HG03095 (cell line): ENCODE results near the gene TBC1D5.
"Not testable (repeated sequence)": the region's sequence is repeated elsewhere in the genome, so short reads cannot be mapped to it uniquely, and the experiment has no call there.

Experiments
- ATAC-seq: cut with Tn5 transposase; IDR thresholded peaks from one replicate; pipeline ENCODE4 v1.9.1; 2021; ENCODE audit warnings: moderate library complexity; ENCODE audit not compliant: unreplicated experiment

TBC1D5 gene, protein sequence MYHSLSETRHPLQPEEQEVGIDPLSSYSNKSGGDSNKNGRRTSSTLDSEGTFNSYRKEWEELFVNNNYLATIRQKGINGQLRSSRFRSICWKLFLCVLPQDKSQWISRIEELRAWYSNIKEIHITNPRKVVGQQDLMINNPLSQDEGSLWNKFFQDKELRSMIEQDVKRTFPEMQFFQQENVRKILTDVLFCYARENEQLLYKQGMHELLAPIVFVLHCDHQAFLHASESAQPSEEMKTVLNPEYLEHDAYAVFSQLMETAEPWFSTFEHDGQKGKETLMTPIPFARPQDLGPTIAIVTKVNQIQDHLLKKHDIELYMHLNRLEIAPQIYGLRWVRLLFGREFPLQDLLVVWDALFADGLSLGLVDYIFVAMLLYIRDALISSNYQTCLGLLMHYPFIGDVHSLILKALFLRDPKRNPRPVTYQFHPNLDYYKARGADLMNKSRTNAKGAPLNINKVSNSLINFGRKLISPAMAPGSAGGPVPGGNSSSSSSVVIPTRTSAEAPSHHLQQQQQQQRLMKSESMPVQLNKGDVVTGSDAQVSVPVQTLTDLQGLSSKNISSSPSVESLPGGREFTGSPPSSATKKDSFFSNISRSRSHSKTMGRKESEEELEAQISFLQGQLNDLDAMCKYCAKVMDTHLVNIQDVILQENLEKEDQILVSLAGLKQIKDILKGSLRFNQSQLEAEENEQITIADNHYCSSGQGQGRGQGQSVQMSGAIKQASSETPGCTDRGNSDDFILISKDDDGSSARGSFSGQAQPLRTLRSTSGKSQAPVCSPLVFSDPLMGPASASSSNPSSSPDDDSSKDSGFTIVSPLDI

DNA sequence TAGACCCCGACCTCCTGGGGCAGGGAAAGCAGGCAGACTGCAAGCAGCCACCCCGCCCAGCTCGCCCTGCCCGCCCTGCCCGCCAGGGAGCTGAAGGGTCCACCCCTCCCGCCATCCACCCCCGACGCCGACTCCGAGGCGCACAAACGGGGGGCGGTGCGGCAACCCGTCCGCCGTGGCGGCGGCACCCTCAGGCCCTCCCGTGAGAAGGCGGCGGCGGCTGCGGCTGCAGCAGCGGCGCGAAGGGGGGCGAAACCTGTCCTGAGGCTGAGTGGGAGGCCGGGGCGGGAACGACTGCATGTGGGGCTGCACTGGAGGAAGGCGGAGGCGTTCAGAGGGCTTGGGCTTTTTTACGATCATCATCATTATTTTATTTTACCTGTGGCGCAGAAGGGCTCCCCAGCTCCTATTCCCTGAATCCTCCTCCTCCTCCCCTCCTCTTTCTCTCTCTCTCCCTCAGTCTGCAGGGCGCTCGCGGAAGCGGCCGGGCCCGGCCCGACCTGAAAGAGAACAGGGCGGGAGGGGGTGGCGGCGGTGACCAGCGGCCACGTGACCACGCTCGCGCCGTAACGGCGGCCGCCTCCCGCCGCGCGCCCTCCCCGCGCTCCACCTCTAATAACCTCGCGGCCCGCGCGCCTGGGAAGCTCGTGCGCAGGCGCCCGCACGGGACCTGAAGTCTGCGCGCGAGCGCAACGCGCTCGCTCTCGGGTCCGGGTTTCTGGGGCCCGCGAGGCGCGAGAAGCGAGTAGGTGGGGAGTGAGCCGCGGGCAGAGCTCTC is at the start of gene TBC1D5:
TBC1D5 (minus strand) TSS at position 530 of the 778 bp plus-strand sequence. CDS start 234,061 bp downstream, outside the sequence.
- ATAC-seq = peak; percentile 68

DNA sequence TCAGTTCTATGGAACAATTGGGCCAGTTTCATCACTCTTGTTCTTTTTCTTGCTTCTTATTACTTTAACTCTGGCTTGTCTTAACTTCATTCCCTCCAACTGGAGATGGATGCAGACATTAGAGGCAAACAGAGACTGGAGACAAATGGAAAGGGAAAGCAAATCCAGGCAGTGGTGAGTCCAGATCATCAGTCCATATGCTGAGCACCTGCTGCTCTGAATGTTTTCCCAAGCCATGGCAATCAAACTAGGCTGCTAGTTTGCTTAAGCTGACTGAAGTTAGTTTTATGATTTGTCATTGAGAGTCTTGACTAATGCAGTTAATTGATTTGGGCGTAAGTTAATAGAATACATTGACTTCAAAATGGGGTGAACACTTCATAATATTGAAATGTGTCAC is 41.0 kb upstream of the TBC1D5 start:
- no peak for ATAC-seq

DNA sequence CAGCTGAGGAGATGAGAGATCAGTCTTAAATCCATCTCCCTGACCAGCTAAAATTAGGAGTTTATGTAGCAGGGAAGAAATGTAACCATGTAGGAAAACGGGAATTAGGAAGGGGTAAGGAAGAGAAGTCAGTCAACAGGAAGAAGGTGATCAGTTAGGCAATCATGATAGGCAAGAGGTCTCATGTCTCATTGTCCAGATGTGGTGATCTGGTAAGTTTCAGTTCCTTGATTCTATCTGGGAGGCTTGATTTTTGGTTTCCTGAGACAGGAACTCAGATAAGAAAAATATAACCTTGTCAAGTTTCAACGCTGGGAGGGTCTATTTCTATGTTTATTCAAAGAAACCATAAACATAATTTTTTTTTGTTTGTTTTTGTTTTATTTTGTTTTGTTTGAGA is 40.3 kb upstream of the TBC1D5 start:
- no peak for ATAC-seq

DNA sequence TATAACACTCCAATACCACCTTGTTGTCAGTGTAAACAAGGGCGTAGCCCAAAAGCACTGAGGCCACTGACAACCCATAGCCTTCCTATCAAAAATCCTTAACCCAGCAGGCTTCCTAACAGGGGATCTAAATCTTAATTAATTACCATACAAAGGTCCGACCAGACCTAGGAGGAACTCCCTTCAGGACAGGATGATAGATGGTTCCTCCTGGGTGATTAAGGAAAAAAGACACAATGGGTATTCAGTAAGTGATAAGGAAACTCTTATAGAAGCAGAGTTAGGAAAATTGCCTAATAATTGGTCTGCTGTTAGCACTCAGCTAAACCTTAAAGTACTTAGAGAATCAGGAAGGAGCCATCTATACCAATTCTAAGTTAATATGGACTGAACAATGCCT is 37.9 kb upstream of the TBC1D5 start:
- ATAC-seq = not testable (repeated sequence)

DNA sequence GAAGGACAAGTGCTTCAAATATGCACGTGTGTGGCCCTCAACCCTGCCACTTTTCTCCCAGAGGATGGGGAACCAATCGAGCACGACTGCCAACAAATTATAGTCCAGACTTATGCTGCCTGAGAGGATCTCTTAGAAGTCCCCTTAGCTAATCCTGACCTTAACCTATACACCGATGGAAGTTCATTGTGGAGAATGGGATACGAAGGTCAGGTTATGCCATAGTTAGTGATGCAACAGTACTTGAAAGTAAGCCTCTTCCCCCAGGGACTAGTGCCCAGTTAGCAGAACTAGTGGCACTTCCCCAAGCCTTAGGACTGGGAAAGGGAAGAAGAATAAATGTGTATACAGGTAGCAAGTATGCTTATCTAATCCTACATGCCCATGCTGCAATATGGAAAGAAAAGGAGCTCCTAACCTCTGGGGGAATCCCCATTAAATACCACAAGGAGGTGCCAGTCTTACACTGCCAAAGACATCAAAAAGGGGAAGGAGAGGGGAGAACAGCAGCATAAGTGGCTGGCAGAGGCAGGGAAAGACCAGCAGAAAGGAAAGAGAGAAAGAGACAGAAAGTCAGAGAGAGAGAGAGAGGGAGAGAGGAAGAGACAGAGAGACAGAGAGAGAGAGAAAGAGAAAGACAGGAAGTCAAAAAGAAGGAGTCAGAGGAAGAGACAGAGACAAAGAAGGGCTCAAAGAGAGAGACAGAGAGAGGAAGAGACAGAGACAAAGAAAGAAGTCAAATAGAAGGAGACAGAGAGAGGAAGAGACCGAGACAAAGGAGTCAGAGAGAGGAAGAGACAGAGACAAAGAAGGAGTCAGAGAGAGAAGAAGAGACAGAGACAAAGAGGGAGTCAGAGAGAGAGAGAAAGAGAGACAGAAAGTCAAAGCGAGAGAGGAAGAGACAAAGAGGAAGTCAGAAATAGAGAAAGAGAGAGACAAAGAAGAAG is 37.1 kb upstream of the TBC1D5 start:
- not testable (repeated sequence) for ATAC-seq

DNA sequence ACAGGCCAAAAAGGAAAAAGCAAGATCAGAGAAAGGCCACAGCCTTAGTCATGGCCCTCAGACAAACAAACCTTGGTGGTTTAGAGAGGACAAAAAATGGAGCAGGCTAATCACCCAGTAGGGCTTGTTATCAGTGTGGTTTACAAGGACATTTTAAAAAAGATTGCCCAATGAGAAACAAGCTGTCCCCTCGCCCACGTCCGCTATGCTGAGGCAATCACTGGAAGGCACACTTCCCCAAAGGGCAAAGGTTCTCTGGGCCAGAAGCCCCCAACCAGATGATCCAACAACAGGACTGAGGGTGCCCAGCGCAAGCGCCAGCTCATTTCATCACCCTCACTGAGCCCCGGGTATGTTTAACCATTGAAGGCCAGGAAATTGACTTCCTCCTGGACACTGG is 34.9 kb upstream of the TBC1D5 start:
- ATAC-seq = not testable (repeated sequence)

DNA sequence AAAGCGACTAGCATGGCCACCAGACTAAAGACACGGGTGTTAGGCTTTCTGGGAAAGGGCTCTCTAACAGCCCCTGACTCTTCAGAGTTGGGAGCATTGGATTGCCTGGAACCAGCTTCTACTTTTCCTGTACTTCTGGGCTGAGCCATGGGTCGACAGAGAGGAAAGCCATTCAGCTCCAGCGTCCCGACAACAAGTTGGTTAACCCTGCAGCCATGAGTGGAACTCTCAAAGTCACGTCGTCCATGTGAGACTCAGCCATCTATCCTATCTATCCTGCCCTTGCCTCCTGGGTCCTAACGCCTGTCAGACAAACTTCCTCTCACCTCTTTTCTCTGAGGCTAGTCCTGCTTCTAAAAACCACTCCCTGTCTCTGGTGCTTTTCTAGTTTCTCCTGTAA is 32.6 kb upstream of the TBC1D5 start:
- ATAC-seq = no peak

DNA sequence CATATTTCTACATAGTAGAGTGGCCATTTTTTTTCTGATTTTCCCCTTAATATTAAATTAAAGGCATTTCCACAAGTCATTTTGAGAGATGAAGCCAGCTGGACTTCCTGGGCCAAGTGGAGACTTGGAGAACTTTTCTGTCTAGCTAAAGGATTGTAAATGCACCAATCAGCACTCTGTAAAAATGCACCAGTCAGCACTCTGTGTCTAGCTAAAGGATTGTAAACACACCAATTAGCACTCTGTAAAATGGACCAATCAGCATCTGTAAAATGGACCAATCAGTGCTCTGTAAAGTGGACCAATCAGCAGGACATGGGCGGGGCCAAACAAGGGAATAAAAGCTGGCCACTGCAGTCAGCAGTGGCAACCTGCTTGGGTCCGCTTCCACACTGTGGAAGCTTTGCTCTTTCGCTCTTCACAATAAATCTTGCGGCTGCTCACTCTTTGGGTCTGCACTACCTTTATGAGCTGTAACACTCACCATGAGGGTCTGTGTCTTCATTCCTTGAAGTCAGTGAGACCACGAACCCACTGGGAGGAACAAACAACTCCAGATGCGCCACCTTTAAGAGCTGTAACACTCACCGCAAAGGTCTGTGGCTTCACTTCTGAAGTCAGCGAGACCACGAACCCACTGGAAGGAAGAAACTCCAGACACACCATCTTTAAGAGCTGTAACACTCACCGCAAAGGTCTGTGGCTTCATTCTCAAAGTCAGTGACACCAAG is 31.9 kb upstream of the TBC1D5 start:
- ATAC-seq = not testable (repeated sequence)

DNA sequence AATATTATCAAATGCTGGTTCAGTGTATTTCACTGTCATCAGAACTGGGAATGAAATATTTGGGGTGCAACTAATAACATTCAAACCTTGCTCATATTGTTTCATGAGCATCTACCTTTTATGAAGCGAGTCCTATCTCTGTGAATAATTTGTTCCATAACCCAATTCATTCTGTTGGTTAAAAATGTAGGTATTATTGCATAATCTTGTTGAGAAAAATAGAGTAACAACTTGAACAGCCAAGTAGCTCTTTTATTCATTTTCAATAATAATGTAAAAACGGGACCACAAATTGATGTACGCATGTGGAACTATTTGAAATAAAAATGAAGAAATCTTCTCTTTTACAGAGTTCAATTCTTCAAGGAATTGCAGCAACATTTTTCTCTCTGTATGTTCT is 30.1 kb upstream of the TBC1D5 start:
- no peak for ATAC-seq

DNA sequence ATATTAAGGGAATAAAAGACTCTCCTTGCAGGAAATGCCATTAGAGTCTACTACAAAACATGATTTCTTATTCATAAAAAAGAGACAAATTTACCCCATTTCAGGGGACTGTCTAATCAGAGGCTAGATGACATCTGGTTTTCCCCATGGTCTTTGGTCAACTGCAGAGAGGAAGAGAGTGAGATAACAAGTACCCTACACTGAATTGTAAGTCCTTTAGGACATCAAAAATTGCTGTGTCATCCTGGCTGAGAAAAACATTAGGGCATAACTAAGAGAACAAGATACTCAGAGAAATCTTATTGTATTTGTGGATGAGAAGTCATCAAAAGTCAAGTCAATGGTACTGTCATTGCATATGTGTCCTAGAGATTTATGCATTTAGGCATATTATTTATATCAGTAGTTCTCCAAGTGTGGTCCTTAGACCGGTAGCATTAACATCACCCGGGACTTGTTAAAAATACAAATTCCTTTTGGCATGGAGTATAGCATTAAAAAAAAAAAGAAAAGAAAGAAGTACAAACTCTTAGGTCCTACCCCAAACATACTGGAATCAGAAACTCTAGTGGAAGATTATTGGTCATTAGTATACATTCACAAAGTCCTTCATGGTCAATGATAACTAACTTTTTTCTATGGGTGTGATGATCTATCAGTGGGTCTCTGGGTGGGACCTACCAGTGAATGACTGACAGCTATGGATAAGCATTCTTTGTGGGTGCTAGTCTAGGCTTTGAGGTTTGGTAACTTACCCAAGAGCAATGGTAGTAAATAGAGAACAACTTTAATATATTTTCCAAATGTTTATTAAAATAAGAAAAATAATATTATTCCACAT is 29.0 kb upstream of the TBC1D5 start:
- ATAC-seq = no peak

DNA sequence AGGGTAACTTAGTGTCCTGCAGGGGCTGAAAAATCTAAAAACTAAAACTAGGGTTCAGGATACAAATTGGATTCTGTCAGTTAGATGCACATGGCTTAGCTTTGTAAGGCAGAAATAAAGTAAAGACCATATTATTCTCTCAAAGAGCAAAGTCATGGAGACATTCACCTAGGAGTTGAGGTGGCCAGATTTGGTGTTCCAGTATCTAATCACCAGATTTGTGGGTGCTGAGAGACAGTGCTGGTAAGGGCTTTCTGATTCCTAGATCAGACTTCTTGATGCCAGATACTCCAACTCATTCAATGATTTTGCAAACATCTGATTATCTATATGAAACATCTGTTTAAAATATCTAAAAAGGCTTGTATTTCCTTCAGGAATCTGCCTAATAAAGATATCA is 28.3 kb upstream of the TBC1D5 start:
- no peak for ATAC-seq

DNA sequence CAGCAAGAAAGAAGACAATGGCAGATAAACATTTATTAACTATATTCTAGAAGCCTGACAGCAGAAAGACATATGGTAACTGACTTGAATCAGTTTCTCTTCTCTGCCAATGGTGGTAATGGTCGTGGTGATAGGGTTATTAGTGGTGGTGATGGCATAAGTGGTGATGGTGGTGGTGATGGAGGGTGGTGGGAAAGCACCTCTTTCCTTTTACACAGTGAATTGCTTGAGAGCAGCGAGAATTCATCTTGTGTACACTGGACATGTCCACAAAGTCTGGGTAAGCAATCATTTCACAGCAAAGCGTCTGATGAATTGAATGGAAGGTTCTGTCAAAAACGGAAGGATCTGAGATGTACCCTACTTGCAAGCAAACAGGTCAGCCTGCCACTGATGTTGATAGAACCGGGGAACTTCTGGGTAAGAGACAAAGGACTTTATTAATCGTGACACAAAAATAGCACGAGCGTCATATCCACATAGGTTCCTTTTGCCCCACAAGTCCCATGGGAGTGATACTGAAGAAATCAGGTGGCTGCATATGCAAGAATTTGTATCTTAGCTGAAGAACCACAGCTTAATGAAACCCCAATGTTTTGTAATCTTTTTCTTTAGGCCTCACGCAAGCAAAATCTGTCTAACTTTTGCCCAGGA is 23.5 kb upstream of the TBC1D5 start:
- ATAC-seq = peak; percentile 74

DNA sequence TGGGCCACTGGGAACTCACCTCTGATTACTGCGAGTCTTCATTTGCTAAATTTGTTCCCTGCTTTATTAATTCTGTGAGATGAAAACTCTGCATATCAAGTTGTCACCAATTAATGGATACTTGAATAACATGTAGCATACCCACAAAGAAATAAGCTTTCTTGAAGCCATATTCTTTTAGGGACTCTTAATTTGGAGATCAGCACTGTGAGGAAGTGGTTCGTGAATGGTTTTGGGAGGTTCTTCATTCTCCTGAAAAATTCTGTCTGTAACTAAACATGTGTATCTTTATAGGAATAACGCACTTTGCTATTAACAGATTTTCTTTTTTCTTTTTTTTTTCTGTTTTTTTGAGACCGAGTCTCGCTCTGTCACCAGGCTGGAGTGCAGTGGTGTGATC is 19.1 kb upstream of the TBC1D5 start:
- ATAC-seq = no peak

DNA sequence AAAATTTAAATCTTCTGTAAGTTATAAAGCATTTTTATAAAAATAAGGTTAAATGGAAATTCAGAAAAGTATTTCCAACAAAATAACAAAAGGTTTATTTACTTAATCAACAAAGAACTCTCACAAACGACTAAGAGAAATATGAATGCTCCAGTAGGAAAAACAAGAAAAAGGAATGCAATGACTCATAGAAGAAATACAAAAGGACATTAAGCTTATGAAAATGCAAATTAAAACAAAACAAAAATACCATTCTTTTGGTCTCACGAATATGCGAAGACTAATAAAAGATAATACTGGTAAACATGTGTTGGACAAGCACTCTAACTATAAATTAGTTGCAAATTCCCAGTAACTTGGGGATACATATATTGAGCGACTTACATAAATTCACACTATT is 17.5 kb upstream of the TBC1D5 start:
- ATAC-seq = no peak

DNA sequence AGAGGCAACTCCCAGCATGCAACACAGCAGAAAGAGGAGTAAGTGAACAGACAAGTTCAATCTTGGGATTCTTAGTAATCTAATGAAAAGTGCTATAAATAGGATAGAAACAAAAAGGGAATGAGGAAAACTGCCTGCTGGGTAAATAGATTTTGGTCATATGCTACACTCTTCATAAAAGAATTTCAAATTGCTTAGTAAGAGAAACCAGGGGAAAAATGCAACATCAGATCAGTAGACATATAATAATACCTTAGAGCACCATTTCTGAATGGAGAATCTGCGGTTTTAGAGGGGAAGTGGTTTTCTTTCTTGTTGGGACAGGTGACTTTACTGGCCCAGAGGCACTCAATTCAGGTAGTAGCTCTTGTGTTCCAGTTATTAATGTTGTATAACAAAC is 13.4 kb upstream of the TBC1D5 start:
- ATAC-seq = peak; percentile 65

DNA sequence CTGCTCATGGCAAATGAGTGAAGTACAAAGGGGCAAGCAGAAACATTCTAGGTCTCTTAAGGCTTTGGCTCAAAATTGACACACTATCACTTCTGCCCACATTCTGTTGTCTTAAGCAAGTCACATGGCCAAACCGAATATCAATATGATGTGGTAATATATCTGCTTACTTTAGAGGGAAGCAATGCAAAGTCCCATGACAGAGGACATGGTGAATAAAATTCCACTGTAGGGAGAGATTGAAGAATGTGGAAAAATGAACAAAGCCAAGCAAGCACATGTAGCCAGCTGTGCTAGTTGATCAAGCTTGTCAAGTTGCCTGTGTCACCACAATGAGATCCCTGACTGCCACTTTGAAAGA is 11.2 kb upstream of the TBC1D5 start:
- ATAC-seq = no peak

DNA sequence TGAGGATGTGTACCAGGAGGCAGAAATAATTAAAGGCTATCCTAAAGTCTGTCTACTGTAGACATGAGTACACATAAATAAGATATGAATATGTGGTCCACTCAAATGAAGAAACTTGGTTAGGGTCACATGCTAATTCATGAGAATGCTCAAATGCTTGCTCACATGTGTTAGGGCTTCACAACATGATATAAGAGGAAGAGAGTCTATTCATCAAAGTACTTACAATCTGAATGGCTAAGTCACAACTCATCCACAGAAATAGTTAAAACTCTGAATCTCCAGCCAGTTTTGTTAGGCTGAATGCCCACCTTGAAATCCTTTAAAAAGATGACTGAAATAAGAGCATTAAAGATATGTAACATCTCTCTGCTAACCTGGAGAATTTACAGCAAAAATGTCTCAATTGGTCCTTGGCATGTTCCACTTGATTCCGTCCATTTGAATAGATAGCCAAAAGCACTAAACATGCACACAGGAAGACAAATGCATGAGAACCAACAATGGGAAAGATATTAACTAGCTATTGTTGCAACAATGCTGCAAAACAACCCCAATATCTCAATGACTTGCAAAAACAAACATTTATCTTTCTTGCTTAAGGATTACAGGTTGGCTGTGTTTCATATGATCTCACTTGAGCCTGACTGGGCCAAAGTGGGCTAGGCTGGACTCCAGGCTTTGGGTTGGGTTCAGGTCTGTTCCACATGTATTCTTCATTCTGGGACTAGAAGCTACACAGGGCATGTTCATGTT is 10.6 kb upstream of the TBC1D5 start:
- ATAC-seq = no peak

DNA sequence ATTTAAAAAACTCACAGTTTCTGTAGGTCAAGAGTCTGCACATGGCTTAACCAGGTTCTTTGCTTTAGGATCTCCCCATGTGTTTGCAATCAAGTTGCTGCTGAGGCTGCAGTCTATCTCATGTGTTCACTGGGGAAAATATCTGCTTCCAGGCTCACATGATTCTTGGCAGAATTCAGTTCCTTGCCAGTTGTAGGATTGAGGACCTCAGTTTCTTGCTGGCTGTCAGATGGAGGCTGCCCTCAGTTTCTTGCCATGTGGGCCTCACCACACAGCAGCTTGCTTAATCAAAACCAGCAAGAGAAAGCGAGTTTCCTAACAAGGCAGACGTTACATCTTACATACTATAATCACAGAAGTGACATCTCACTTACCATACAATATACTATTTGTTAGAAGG is 10.0 kb upstream of the TBC1D5 start:
- ATAC-seq = no peak
